Activated CD4-positive, alpha-beta T cell treated with anti-CD3 and anti-CD28 coated beads, Interleukin-2, Interleukin-6, amounts not matched to agents 100 ng/mL and 50 ng/mL, durations not matched to agents 16 hours and 8 hours (primary cell): ENCODE data around the gene DHRS3.

ENCODE experiments used
- DNase-seq: peaks from one replicate; pipeline ENCODE4 v3.0.0-alpha.2; 2020

Gene DHRS3

GRCh38 chr1:12615865-12616708, 1.9 kb downstream of the DHRS3 start:
- DNase-seq, result no peak

GRCh38 chr1:12615159-12615864, 2.7 kb downstream of the DHRS3 start:
- DNase-seq, result no peak

- DNase-seq, result no peak
Observed at GRCh38 chr1:12614402-12615158, 3.4 kb downstream of the DHRS3 start.

- DNase-seq, result no peak
Observed at GRCh38 chr1:12613180-12613579, 4.8 kb downstream of the DHRS3 start.

GRCh38 chr1:12610941-12611340, 7.1 kb downstream of the DHRS3 start:
- DNase-seq, result no peak

- DNase-seq, result no peak
Observed at GRCh38 chr1:12610305-12610935, 7.6 kb downstream of the DHRS3 start.

GRCh38 chr1:12609469-12610003, 8.5 kb downstream of the DHRS3 start:
- no peak for DNase-seq

GRCh38 chr1:12608311-12608957, 9.6 kb downstream of the DHRS3 start:
- DNase-seq, result no peak

- no peak for DNase-seq
Observed at GRCh38 chr1:12607263-12607662, 10.7 kb downstream of the DHRS3 start.

GRCh38 chr1:12604986-12605385, 13.0 kb downstream of the DHRS3 start:
- no peak for DNase-seq

- peak; percentile 87 for DNase-seq
Observed at GRCh38 chr1:12604114-12604874, 13.7 kb downstream of the DHRS3 start.

- DNase-seq, result no peak
Observed at GRCh38 chr1:12603224-12603623, 14.8 kb downstream of the DHRS3 start.

- no peak for DNase-seq
Observed at GRCh38 chr1:12602659-12603024, 15.4 kb downstream of the DHRS3 start.

GRCh38 chr1:12601700-12602658, 16.0 kb downstream of the DHRS3 start:
- DNase-seq, result peak; percentile 24

GRCh38 chr1:12600880-12601633, 17.0 kb downstream of the DHRS3 start:
- peak; percentile 51 for DNase-seq

- DNase-seq, result no peak
Observed at GRCh38 chr1:12600335-12600734, 17.7 kb downstream of the DHRS3 start.

- DNase-seq, result no peak
Observed at GRCh38 chr1:12599657-12600056, 18.4 kb downstream of the DHRS3 start.

GRCh38 chr1:12598974-12599373, 19.0 kb downstream of the DHRS3 start:
- DNase-seq, result no peak

- DNase-seq, result no peak
Observed at GRCh38 chr1:12597792-12598191, 20.2 kb downstream of the DHRS3 start.
